HG03159 (cell line): ENCODE results near the gene C15orf62.

Experiments
- ATAC-seq: cut with Tn5 transposase; IDR thresholded peaks from one replicate; pipeline ENCODE4 v1.9.1; 2021; ENCODE audit warnings: mild to moderate bottlenecking, moderate library complexity; ENCODE audit not compliant: unreplicated experiment

Gene C15orf62

GRCh38 chr15:40769274-40770146 lies at the start of gene C15orf62:
Gene C15orf62 (plus strand): TSS chr15:40769980. CDS start chr15:40770496, 516 bp downstream.
- no peak for ATAC-seq

GRCh38 chr15:40721701-40722100 lies 48.1 kb upstream of the C15orf62 start:
- ATAC-seq = no peak

- no peak for ATAC-seq
Measured at GRCh38 chr15:40722354-40722753, 47.4 kb upstream of the C15orf62 start.

GRCh38 chr15:40722934-40723333 lies 46.8 kb upstream of the C15orf62 start:
- ATAC-seq = no peak

- ATAC-seq = no peak
Measured at GRCh38 chr15:40723919-40724318, 45.9 kb upstream of the C15orf62 start.

GRCh38 chr15:40731034-40731433 lies 38.7 kb upstream of the C15orf62 start:
- no peak for ATAC-seq

GRCh38 chr15:40736575-40736974 lies 33.2 kb upstream of the C15orf62 start:
- no peak for ATAC-seq

- no peak for ATAC-seq
Measured at GRCh38 chr15:40737048-40737447, 32.7 kb upstream of the C15orf62 start.

GRCh38 chr15:40739047-40739446 lies 30.7 kb upstream of the C15orf62 start:
- ATAC-seq = no peak

GRCh38 chr15:40739854-40740253 lies 29.9 kb upstream of the C15orf62 start:
- ATAC-seq = no peak

- ATAC-seq = no peak
Measured at GRCh38 chr15:40743485-40743901, 26.3 kb upstream of the C15orf62 start.

GRCh38 chr15:40743921-40744814 lies 25.6 kb upstream of the C15orf62 start:
- no peak for ATAC-seq

GRCh38 chr15:40744815-40745152 lies 25.0 kb upstream of the C15orf62 start:
- no peak for ATAC-seq

- no peak for ATAC-seq
Measured at GRCh38 chr15:40746916-40747418, 22.8 kb upstream of the C15orf62 start.

- no peak for ATAC-seq
Measured at GRCh38 chr15:40747685-40748631, 21.8 kb upstream of the C15orf62 start.

- ATAC-seq = no peak
Measured at GRCh38 chr15:40749151-40749630, 20.6 kb upstream of the C15orf62 start.

- ATAC-seq = no peak
Measured at GRCh38 chr15:40750885-40751284, 18.9 kb upstream of the C15orf62 start.

GRCh38 chr15:40751745-40752144 lies 18.0 kb upstream of the C15orf62 start:
- ATAC-seq = no peak

- ATAC-seq = no peak
Measured at GRCh38 chr15:40754574-40754882, 15.3 kb upstream of the C15orf62 start.
